Dendritic cell treated with granulocyte-macrophage colony-stimulating factor and Interleukin-4, amounts not matched to agents 40 ng/mL and 50 ng/mL, for 4 days (primary cell): ENCODE data around the gene SLC22A25.
"Not testable (repeated sequence)": the region's sequence is repeated elsewhere in the genome, so short reads cannot be mapped to it uniquely, and the experiment has no call there.

Experiments used
- H3K27ac Mint-ChIP-seq: one replicate; pipeline ENCODE4 v1.8.0; 2022; ENCODE audit warnings: mild to moderate bottlenecking, mixed read lengths
- H3K27me3 Mint-ChIP-seq: one replicate; pipeline ENCODE4 v1.8.0; 2022; ENCODE audit warnings: mild to moderate bottlenecking, mixed read lengths
- H3K36me3 Mint-ChIP-seq: one replicate; pipeline ENCODE4 v1.8.0; 2022; ENCODE audit warnings: low read depth, mixed read lengths
- H3K4me1 Mint-ChIP-seq: one replicate; pipeline ENCODE4 v1.8.0; 2022; ENCODE audit warnings: low read depth, mixed read lengths
- H3K4me3 Mint-ChIP-seq: one replicate; pipeline ENCODE4 v1.8.0; 2022; ENCODE audit warnings: mild to moderate bottlenecking, moderate library complexity, mixed read lengths
- H3K9me3 Mint-ChIP-seq: one replicate; pipeline ENCODE4 v1.8.0; 2022; ENCODE audit warnings: mixed read lengths
- intact Hi-C: fragments of 100-400 bp; cut with micrococcal nuclease; formaldehyde crosslinking; loops from one replicate; pipeline ENCODE4 v1.15.0; 2022

The SLC22A25 gene

GRCh38 chr11:63243533-63243932 lies at the start of gene SLC22A25:
Gene SLC22A25, minus strand, starts transcription at chr11:63243599. Its CDS starts 13,947 bp downstream, at chr11:63229652.
- Mint-ChIP-seq H3K27me3 (peaks cover 17% of the 10 kb centered on the region), H3K36me3 (no peaks in the 10 kb centered on the region), H3K27ac (no peak within 1 kb of the TSS), H3K9me3 (no peaks in the 10 kb centered on the region), H3K4me1 (no peaks in the 10 kb centered on the region), H3K4me3 (no peak within 1 kb of the TSS)
- intact Hi-C loops = no loop called here

GRCh38 chr11:63290285-63290684 lies 46.9 kb upstream of the SLC22A25 start:
- intact Hi-C loops = no loop called here
- H3K9me3 Mint-ChIP-seq = peaks cover 33% of the 10 kb centered on the region

GRCh38 chr11:63289658-63290057 lies 46.3 kb upstream of the SLC22A25 start:
- Mint-ChIP-seq H3K27ac (no peak overlapping the region), H3K4me1 (no peaks in the 10 kb centered on the region)
- intact Hi-C loops = no loop called here

More at GRCh38 chr11:63290285-63290684, 46.9 kb upstream of the SLC22A25 start:
- no peak overlapping the region for H3K27ac Mint-ChIP-seq
- H3K4me1 Mint-ChIP-seq = no peaks in the 10 kb centered on the region
- no peaks in the 10 kb centered on the region for H3K36me3 Mint-ChIP-seq
- peaks cover 6% of the 10 kb centered on the region for H3K27me3 Mint-ChIP-seq
- no peak overlapping the region for H3K4me3 Mint-ChIP-seq

GRCh38 chr11:63282579-63282978 lies 39.2 kb upstream of the SLC22A25 start:
- peaks cover 33% of the 10 kb centered on the region for H3K27me3 Mint-ChIP-seq
- intact Hi-C loops = no loop called here

More at GRCh38 chr11:63289658-63290057, 46.3 kb upstream of the SLC22A25 start:
- Mint-ChIP-seq H3K36me3 (no peaks in the 10 kb centered on the region), H3K27me3 (peaks cover 13% of the 10 kb centered on the region), H3K4me3 (no peak overlapping the region), H3K9me3 (peaks cover 27% of the 10 kb centered on the region)

GRCh38 chr11:63280920-63281319 lies 37.5 kb upstream of the SLC22A25 start:
- Mint-ChIP-seq H3K27me3 (peaks cover 38% of the 10 kb centered on the region), H3K9me3 (no peaks in the 10 kb centered on the region), H3K27ac (no peak overlapping the region), H3K4me1 (no peaks in the 10 kb centered on the region), H3K4me3 (no peak overlapping the region), H3K36me3 (no peaks in the 10 kb centered on the region)
- intact Hi-C loops = no loop called here

More at GRCh38 chr11:63282579-63282978, 39.2 kb upstream of the SLC22A25 start:
- Mint-ChIP-seq H3K9me3 (no peaks in the 10 kb centered on the region), H3K27ac (no peak overlapping the region), H3K4me1 (no peaks in the 10 kb centered on the region), H3K4me3 (no peak overlapping the region), H3K36me3 (no peaks in the 10 kb centered on the region)

- Mint-ChIP-seq H3K4me1 (no peaks in the 10 kb centered on the region), H3K4me3 (no peak overlapping the region), H3K36me3 (no peaks in the 10 kb centered on the region), H3K9me3 (no peaks in the 10 kb centered on the region), H3K27me3 (peaks cover 26% of the 10 kb centered on the region), H3K27ac (no peak overlapping the region)
- intact Hi-C loops = no loop called here
These were observed 34.0 kb upstream of the SLC22A25 start for GRCh38 chr11:63277345-63277943.

GRCh38 chr11:63274776-63275175 lies 31.4 kb upstream of the SLC22A25 start:
- Mint-ChIP-seq H3K4me3 (no peak overlapping the region), H3K36me3 (no peaks in the 10 kb centered on the region), H3K27ac (no peak overlapping the region), H3K4me1 (no peaks in the 10 kb centered on the region), H3K27me3 (peaks cover 20% of the 10 kb centered on the region), H3K9me3 (no peaks in the 10 kb centered on the region)
- intact Hi-C loops = no loop called here

- peaks cover 16% of the 10 kb centered on the region for H3K27me3 Mint-ChIP-seq
- no peaks in the 10 kb centered on the region for H3K9me3 Mint-ChIP-seq
- intact Hi-C loops = no loop called here
- H3K4me1 Mint-ChIP-seq = no peaks in the 10 kb centered on the region
- H3K4me3 Mint-ChIP-seq = no peak overlapping the region
- H3K27ac Mint-ChIP-seq = no peak overlapping the region
- H3K36me3 Mint-ChIP-seq = no peaks in the 10 kb centered on the region
These were observed 30.3 kb upstream of the SLC22A25 start for GRCh38 chr11:63273685-63274084.

- intact Hi-C loops = no loop called here
- no peak overlapping the region for H3K27ac Mint-ChIP-seq
- H3K4me1 Mint-ChIP-seq = no peaks in the 10 kb centered on the region
- no peaks in the 10 kb centered on the region for H3K36me3 Mint-ChIP-seq
- H3K4me3 Mint-ChIP-seq = no peak overlapping the region
- peaks cover 23% of the 10 kb centered on the region for H3K27me3 Mint-ChIP-seq
- no peaks in the 10 kb centered on the region for H3K9me3 Mint-ChIP-seq
These were observed 19.1 kb upstream of the SLC22A25 start for GRCh38 chr11:63262547-63262946.

GRCh38 chr11:63251312-63251711 lies 7.9 kb upstream of the SLC22A25 start:
- intact Hi-C loops = no loop called here
- no peaks in the 10 kb centered on the region for H3K36me3 Mint-ChIP-seq
- no peak overlapping the region for H3K27ac Mint-ChIP-seq
- peaks cover 24% of the 10 kb centered on the region for H3K27me3 Mint-ChIP-seq
- H3K9me3 Mint-ChIP-seq = no peaks in the 10 kb centered on the region
- no peaks in the 10 kb centered on the region for H3K4me1 Mint-ChIP-seq
- no peak overlapping the region for H3K4me3 Mint-ChIP-seq

GRCh38 chr11:63250162-63251050 lies 7.0 kb upstream of the SLC22A25 start:
- H3K4me3 Mint-ChIP-seq = no peak overlapping the region
- no peaks in the 10 kb centered on the region for H3K36me3 Mint-ChIP-seq
- no peaks in the 10 kb centered on the region for H3K4me1 Mint-ChIP-seq
- no peaks in the 10 kb centered on the region for H3K9me3 Mint-ChIP-seq
- H3K27me3 Mint-ChIP-seq = peaks cover 30% of the 10 kb centered on the region
- intact Hi-C loops = no loop called here
- H3K27ac Mint-ChIP-seq = no peak overlapping the region

- intact Hi-C loops = no loop called here
- Mint-ChIP-seq H3K27ac (no peak overlapping the region), H3K4me1 (no peaks in the 10 kb centered on the region), H3K4me3 (no peak overlapping the region), H3K27me3 (peaks cover 29% of the 10 kb centered on the region), H3K9me3 (no peaks in the 10 kb centered on the region), H3K36me3 (no peaks in the 10 kb centered on the region)
These were observed 5.6 kb upstream of the SLC22A25 start for GRCh38 chr11:63248966-63249365.

- H3K9me3 Mint-ChIP-seq, H3K27ac Mint-ChIP-seq, H3K4me3 Mint-ChIP-seq, H3K4me1 Mint-ChIP-seq, intact Hi-C loops, H3K36me3 Mint-ChIP-seq: not testable (repeated sequence)
- H3K27me3 Mint-ChIP-seq = peaks cover 24% of the 10 kb centered on the region
These were observed 4.0 kb upstream of the SLC22A25 start for GRCh38 chr11:63247237-63248002.

- Mint-ChIP-seq H3K36me3 (no peaks in the 10 kb centered on the region), H3K27me3 (peaks cover 19% of the 10 kb centered on the region), H3K27ac (no peak overlapping the region), H3K9me3 (no peaks in the 10 kb centered on the region), H3K4me3 (no peak overlapping the region), H3K4me1 (no peaks in the 10 kb centered on the region)
- intact Hi-C loops = no loop called here
These were observed 2.6 kb upstream of the SLC22A25 start for GRCh38 chr11:63246045-63246444.
